WTC11 (cell line): ENCODE measurements around the gene GSTP1. TPM values are rescaled to one million over a fixed set of nuclear protein-coding genes. Genes with fewer than 3 reads are reported as not detected.
"Not testable (repeated sequence)": the region's sequence is repeated elsewhere in the genome, so short reads cannot be mapped to it uniquely, and the experiment has no call there.

Experiments used
- ATAC-seq: fragments of 200-7000 bp; cut with Tn5 transposase; 2 replicates; pipeline ENCODE4 v1.10.0; 2021; ENCODE audit warnings: mild to moderate bottlenecking, moderate library complexity
- CTCF ChIA-PET: fragments of 300-600 bp; sonication (Branson Sonifier 250); formaldehyde crosslinking; loops from one replicate; lab custom pipeline; 2021; ENCODE audit warnings: antibody characterized with exemption; lab: Charles Lee
- POLR2A ChIA-PET: fragments of 350-600 bp; sonication (Branson Sonifier 250); formaldehyde crosslinking; loops from one replicate; lab custom pipeline; 2021; ENCODE audit warnings: antibody characterized with exemption; lab: Charles Lee
- DNase-seq: peaks from one replicate; pipeline ENCODE4 v3.0.0; 2021; ENCODE audit warnings: low spot score
- H3K27ac Mint-ChIP-seq: 2 replicates; pipeline ENCODE4 v1.8.0; 2021; ENCODE audit warnings: mixed read lengths
- H3K27me3 Mint-ChIP-seq: 2 replicates; pipeline ENCODE4 v1.8.0; 2021; ENCODE audit warnings: low read depth, mild to moderate bottlenecking, moderate library complexity, mixed read lengths
- H3K36me3 Mint-ChIP-seq: 2 replicates; pipeline ENCODE4 v1.8.0; 2021; ENCODE audit warnings: mixed read lengths
- H3K4me1 Mint-ChIP-seq: 2 replicates; pipeline ENCODE4 v1.8.0; 2022; ENCODE audit warnings: mixed read lengths
- H3K4me3 Mint-ChIP-seq: 2 replicates; pipeline ENCODE4 v1.8.0; 2021; ENCODE audit warnings: mild to moderate bottlenecking, moderate library complexity, mixed read lengths
- H3K9me3 Mint-ChIP-seq: 2 replicates; pipeline ENCODE4 v1.8.0; 2021; ENCODE audit warnings: mixed read lengths
- ARID4B ChIP-seq: sonication (generic); formaldehyde crosslinking; IDR thresholded peaks from 2 replicates; pipeline ENCODE4 v1.8.0; 2023; ENCODE audit warnings: missing genetic modification reagents, mild to moderate bottlenecking, borderline replicate concordance
- FOXK1 ChIP-seq: sonication (generic); formaldehyde crosslinking; IDR thresholded peaks from 2 replicates; pipeline ENCODE4 v1.8.0; 2022; ENCODE audit warnings: mild to moderate bottlenecking, moderate library complexity, missing genetic modification reagents
- HMGA2 ChIP-seq: fragments of 250-450 bp; sonication (Bioruptor Pico); IDR thresholded peaks from 2 replicates; pipeline ENCODE4 v1.4.0; 2021; ENCODE audit warnings: mild to moderate bottlenecking, moderate library complexity
- JAZF1 ChIP-seq: fragments of 250-450 bp; sonication (Bioruptor Pico); IDR thresholded peaks from 2 replicates; pipeline ENCODE4 v1.9.0; 2021; ENCODE audit warnings: moderate library complexity, mild to moderate bottlenecking, inconsistent platforms
- MAX ChIP-seq: sonication (generic); formaldehyde crosslinking; IDR thresholded peaks from 2 replicates; pipeline ENCODE4 v1.8.0; 2022; ENCODE audit warnings: mild to moderate bottlenecking, missing genetic modification reagents
- MYBL2 ChIP-seq: sonication (generic); formaldehyde crosslinking; IDR thresholded peaks from 2 replicates; pipeline ENCODE4 v1.8.1; 2023; ENCODE audit warnings: mild to moderate bottlenecking, moderate library complexity, missing genetic modification reagents
- NFATC4 ChIP-seq: fragments of 250-450 bp; sonication (Bioruptor Pico); IDR thresholded peaks from 2 replicates; pipeline ENCODE4 v1.9.0; 2021; ENCODE audit warnings: mild to moderate bottlenecking
- NR1H2 ChIP-seq: sonication (generic); formaldehyde crosslinking; IDR thresholded peaks from 2 replicates; pipeline ENCODE4 v1.9.0; 2021; ENCODE audit warnings: mild to moderate bottlenecking, moderate library complexity, missing genetic modification reagents
- NR2C2 ChIP-seq: sonication (generic); formaldehyde crosslinking; IDR thresholded peaks from 2 replicates; pipeline ENCODE4 v1.8.0; 2022; ENCODE audit warnings: mild to moderate bottlenecking, missing genetic modification reagents
- SP1 ChIP-seq: sonication (generic); formaldehyde crosslinking; conservative IDR thresholded peaks from 2 replicates; pipeline ENCODE4 v1.8.1; 2022; ENCODE audit warnings: missing genetic modification reagents
- ZBTB21 ChIP-seq: sonication (generic); formaldehyde crosslinking; IDR thresholded peaks from 2 replicates; pipeline ENCODE4 v1.8.1; 2023; ENCODE audit warnings: mild to moderate bottlenecking, missing genetic modification reagents, borderline replicate concordance
- ZNF138 ChIP-seq: sonication (generic); formaldehyde crosslinking; conservative IDR thresholded peaks from 2 replicates; pipeline ENCODE4 v1.8.1; 2022; ENCODE audit warnings: mild to moderate bottlenecking, moderate library complexity, missing genetic modification reagents
- ZNF232 ChIP-seq: sonication (generic); formaldehyde crosslinking; IDR thresholded peaks from 2 replicates; pipeline ENCODE4 v1.8.0; 2022; ENCODE audit warnings: mild to moderate bottlenecking, missing genetic modification reagents
- ZNF263 ChIP-seq: sonication (generic); formaldehyde crosslinking; IDR thresholded peaks from 2 replicates; pipeline ENCODE4 v1.8.1; 2022; ENCODE audit warnings: low read depth, mild to moderate bottlenecking, moderate library complexity, missing genetic modification reagents
- ZNF396 ChIP-seq: fragments of 250-450 bp; sonication (Bioruptor Pico); IDR thresholded peaks from 2 replicates; pipeline ENCODE4 v1.8.0; 2021; ENCODE audit warnings: mild to moderate bottlenecking, moderate library complexity, borderline replicate concordance
- ZNF423 ChIP-seq: fragments of 250-450 bp; sonication (Bioruptor Pico); IDR thresholded peaks from 2 replicates; pipeline ENCODE4 v2.1.2; 2022; ENCODE audit warnings: mild to moderate bottlenecking, moderate library complexity
- total RNA-seq: library from RNA; stranded (reverse); gene quantifications from 3 replicates; pipeline ENCODE4 v1.2.3, GENCODE V29; 2021
- TF ChIP-seq, protein P1 (sequence below): sonication (generic); formaldehyde crosslinking; IDR thresholded peaks from 2 replicates; pipeline ENCODE4 v1.8.1; 2022; ENCODE audit warnings: low read depth, mild to moderate bottlenecking, moderate library complexity, missing genetic modification reagents, borderline replicate concordance
- TF ChIP-seq, protein P2 (sequence below): fragments of 250-450 bp; sonication (Bioruptor Pico); IDR thresholded peaks from 2 replicates; pipeline ENCODE4 v1.9.0; 2021; ENCODE audit warnings: mild to moderate bottlenecking, borderline replicate concordance
- TF ChIP-seq, protein P3 (sequence below): sonication (generic); formaldehyde crosslinking; IDR thresholded peaks from 2 replicates; pipeline ENCODE4 v1.8.1; 2023; ENCODE audit warnings: mild to moderate bottlenecking, missing genetic modification reagents

The GSTP1 gene
- total RNA-seq, 1 experiment from 2014 or later, result 1,452 TPM

- Mint-ChIP-seq H3K27me3 (peaks cover 21% of the 10 kb centered on the region), H3K36me3 (peaks cover 23% of the 10 kb centered on the region), H3K4me1 (no peaks in the 10 kb centered on the region), H3K4me3 (no peak overlapping the region), H3K9me3 (peaks cover 29% of the 10 kb centered on the region), H3K27ac (no peak overlapping the region)
- DNase-seq (no peak), ATAC-seq (no peak)
- CTCF ChIA-PET, result interaction anchor here (0.6 to 2.3 kb wide), 2 partner anchors 24 to 201 kb away, joined by 3 to 8 read pairs; no protein-coding TSS in a partner anchor
- TF ChIP-seq MAX (no peak), NR1H2 (CRISPR knock-in tag) (no peak), ZNF138 (CRISPR knock-in tag) (no peak), NFATC4 (no peak)
- POLR2A ChIA-PET, result no interaction called here
Observed at GRCh38 chr11:67548555-67549110, 35.0 kb upstream of the GSTP1 start.

- Mint-ChIP-seq H3K9me3 (peaks cover 29% of the 10 kb centered on the region), H3K27me3 (peaks cover 24% of the 10 kb centered on the region), H3K27ac (no peak overlapping the region), H3K36me3 (peaks cover 23% of the 10 kb centered on the region), H3K4me1 (no peaks in the 10 kb centered on the region), H3K4me3 (no peak overlapping the region)
- CTCF ChIA-PET, result no interaction called here
- TF ChIP-seq FOXK1 (CRISPR knock-in tag) (no peak), ZBTB21 (CRISPR knock-in tag) (no peak), ZNF396 (CRISPR knock-in tag) (no peak)
- TF ChIP-seq, protein P1, sequence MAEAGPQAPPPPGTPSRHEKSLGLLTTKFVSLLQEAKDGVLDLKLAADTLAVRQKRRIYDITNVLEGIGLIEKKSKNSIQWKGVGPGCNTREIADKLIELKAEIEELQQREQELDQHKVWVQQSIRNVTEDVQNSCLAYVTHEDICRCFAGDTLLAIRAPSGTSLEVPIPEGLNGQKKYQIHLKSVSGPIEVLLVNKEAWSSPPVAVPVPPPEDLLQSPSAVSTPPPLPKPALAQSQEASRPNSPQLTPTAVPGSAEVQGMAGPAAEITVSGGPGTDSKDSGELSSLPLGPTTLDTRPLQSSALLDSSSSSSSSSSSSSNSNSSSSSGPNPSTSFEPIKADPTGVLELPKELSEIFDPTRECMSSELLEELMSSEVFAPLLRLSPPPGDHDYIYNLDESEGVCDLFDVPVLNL (CRISPR knock-in tag), result no peak
- POLR2A ChIA-PET, result no interaction called here
- DNase-seq (no peak), ATAC-seq (no peak)
Observed at GRCh38 chr11:67551127-67551526, 32.5 kb upstream of the GSTP1 start.

DNA sequence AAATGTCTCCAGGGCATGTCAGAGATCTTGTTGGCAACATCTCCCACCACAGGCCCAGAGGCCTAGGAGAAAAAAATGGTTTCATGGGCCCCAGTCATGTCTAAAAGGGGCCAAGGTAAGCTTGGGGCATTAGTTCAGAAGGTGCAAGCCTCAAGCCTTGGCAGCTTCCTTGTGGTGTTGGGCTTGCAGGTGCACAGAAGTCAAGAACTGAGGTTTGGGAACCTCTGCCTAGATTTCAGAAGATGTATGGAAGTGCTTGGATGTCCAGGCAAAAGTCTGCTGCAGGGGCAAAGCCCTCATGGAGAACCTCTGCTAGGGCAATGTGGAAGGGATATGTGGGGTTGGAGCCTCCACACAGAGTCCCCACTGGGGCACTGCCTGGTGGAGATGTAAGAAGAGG, 31.9 kb upstream of the GSTP1 start:
- CTCF ChIA-PET, result not testable (repeated sequence)

DNA sequence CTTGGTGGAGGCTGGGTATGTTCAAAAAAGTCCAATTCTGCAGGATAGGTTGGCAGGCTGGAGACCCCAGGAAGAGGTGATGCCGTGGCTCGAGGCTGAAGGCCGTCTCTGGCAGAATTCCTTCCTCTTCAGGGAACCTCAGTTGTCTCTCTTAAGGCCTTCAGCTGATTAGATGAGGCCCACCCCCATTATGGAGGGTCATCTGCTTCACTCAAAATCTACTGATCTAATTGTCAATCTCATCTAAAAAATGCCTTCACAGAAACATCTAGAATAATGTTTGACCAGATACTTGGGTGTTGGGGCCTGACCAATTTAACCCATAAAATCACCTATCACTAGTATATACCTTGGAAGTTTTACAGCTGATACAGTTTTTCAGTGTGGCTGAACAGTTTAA, 27.4 kb upstream of the GSTP1 start:
- ChIA-PET CTCF (no interaction called here), POLR2A (no interaction called here)
- Mint-ChIP-seq H3K4me3 (no peak overlapping the region), H3K9me3 (peaks cover 16% of the 10 kb centered on the region), H3K36me3 (peaks cover 12% of the 10 kb centered on the region), H3K27ac (no peak overlapping the region), H3K27me3 (peaks cover 25% of the 10 kb centered on the region), H3K4me1 (no peaks in the 10 kb centered on the region)
- no peak for ATAC-seq
- DNase-seq, result no peak
- no peak for TF ChIP-seq JAZF1 (CRISPR knock-in tag)
- no peak for TF ChIP-seq HMGA2 (CRISPR knock-in tag)
- TF ChIP-seq, protein P2, sequence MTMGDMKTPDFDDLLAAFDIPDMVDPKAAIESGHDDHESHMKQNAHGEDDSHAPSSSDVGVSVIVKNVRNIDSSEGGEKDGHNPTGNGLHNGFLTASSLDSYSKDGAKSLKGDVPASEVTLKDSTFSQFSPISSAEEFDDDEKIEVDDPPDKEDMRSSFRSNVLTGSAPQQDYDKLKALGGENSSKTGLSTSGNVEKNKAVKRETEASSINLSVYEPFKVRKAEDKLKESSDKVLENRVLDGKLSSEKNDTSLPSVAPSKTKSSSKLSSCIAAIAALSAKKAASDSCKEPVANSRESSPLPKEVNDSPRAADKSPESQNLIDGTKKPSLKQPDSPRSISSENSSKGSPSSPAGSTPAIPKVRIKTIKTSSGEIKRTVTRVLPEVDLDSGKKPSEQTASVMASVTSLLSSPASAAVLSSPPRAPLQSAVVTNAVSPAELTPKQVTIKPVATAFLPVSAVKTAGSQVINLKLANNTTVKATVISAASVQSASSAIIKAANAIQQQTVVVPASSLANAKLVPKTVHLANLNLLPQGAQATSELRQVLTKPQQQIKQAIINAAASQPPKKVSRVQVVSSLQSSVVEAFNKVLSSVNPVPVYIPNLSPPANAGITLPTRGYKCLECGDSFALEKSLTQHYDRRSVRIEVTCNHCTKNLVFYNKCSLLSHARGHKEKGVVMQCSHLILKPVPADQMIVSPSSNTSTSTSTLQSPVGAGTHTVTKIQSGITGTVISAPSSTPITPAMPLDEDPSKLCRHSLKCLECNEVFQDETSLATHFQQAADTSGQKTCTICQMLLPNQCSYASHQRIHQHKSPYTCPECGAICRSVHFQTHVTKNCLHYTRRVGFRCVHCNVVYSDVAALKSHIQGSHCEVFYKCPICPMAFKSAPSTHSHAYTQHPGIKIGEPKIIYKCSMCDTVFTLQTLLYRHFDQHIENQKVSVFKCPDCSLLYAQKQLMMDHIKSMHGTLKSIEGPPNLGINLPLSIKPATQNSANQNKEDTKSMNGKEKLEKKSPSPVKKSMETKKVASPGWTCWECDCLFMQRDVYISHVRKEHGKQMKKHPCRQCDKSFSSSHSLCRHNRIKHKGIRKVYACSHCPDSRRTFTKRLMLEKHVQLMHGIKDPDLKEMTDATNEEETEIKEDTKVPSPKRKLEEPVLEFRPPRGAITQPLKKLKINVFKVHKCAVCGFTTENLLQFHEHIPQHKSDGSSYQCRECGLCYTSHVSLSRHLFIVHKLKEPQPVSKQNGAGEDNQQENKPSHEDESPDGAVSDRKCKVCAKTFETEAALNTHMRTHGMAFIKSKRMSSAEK (CRISPR knock-in tag), result no peak
- no peak for TF ChIP-seq ZNF423 (CRISPR knock-in tag)
- no peak for TF ChIP-seq ARID4B (CRISPR knock-in tag)
- TF ChIP-seq, protein P3, sequence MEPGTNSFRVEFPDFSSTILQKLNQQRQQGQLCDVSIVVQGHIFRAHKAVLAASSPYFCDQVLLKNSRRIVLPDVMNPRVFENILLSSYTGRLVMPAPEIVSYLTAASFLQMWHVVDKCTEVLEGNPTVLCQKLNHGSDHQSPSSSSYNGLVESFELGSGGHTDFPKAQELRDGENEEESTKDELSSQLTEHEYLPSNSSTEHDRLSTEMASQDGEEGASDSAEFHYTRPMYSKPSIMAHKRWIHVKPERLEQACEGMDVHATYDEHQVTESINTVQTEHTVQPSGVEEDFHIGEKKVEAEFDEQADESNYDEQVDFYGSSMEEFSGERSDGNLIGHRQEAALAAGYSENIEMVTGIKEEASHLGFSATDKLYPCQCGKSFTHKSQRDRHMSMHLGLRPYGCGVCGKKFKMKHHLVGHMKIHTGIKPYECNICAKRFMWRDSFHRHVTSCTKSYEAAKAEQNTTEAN (CRISPR knock-in tag), result no peak
- no peak for TF ChIP-seq SP1 (CRISPR knock-in tag)
- no peak for TF ChIP-seq ZNF263 (CRISPR knock-in tag)
- no peak for TF ChIP-seq ZNF232 (CRISPR knock-in tag)
- no peak for TF ChIP-seq MYBL2
- no peak for TF ChIP-seq NR2C2 (CRISPR knock-in tag)

More for the DNA sequence above, 31.9 kb upstream of the GSTP1 start:
- POLR2A ChIA-PET, DNase-seq, H3K4me1 Mint-ChIP-seq, H3K4me3 Mint-ChIP-seq, H3K27ac Mint-ChIP-seq, ATAC-seq: not testable (repeated sequence)
- peaks cover 29% of the 10 kb centered on the region for H3K9me3 Mint-ChIP-seq
- H3K27me3 Mint-ChIP-seq, result peaks cover 27% of the 10 kb centered on the region
- peaks cover 23% of the 10 kb centered on the region for H3K36me3 Mint-ChIP-seq
